Activated naive CD8-positive, alpha-beta T cell treated with anti-CD3 and anti-CD28 coated beads for 36 hours (primary cell): ENCODE results near the gene PTPRM. TPM values are rescaled to one million over a fixed set of nuclear protein-coding genes. Genes with fewer than 3 reads are reported as not detected.

Experiments
- DNase-seq: peaks from one replicate; pipeline ENCODE4 v3.0.0; 2021
- H3K27ac Mint-ChIP-seq: one replicate; pipeline ENCODE4 v1.8.0; 2022; ENCODE audit warnings: mild to moderate bottlenecking, moderate library complexity, mixed read lengths
- H3K27me3 Mint-ChIP-seq: one replicate; pipeline ENCODE4 v1.8.0; 2022; ENCODE audit warnings: mild to moderate bottlenecking, mixed read lengths
- H3K36me3 Mint-ChIP-seq: one replicate; pipeline ENCODE4 v1.8.0; 2021; ENCODE audit warnings: mild to moderate bottlenecking, mixed read lengths
- H3K4me1 Mint-ChIP-seq: one replicate; pipeline ENCODE4 v1.8.0; 2021; ENCODE audit warnings: mixed read lengths
- H3K4me3 Mint-ChIP-seq: one replicate; pipeline ENCODE4 v1.8.0; 2022; ENCODE audit warnings: mild to moderate bottlenecking, moderate library complexity, mixed read lengths
- H3K9me3 Mint-ChIP-seq: one replicate; pipeline ENCODE4 v1.8.0; 2022; ENCODE audit warnings: mixed read lengths
- total RNA-seq, 2 experiments: library from RNA; stranded (reverse); gene quantifications; one replicate each; pipeline ENCODE4 v1.2.3, GENCODE V29; 2021

The PTPRM gene
- total RNA-seq, 2 experiments from 2014 or later, result 0.22 to 0.52 TPM

GRCh38 chr18:7900091-7900490 lies 333.0 kb downstream of the PTPRM start:
- Mint-ChIP-seq H3K27ac (no peak overlapping the region), H3K4me1 (no peaks in the 10 kb centered on the region), H3K9me3 (no peaks in the 10 kb centered on the region), H3K36me3 (no peaks in the 10 kb centered on the region), H3K27me3 (no peaks in the 10 kb centered on the region), H3K4me3 (no peak overlapping the region)
- no peak for DNase-seq

DNA sequence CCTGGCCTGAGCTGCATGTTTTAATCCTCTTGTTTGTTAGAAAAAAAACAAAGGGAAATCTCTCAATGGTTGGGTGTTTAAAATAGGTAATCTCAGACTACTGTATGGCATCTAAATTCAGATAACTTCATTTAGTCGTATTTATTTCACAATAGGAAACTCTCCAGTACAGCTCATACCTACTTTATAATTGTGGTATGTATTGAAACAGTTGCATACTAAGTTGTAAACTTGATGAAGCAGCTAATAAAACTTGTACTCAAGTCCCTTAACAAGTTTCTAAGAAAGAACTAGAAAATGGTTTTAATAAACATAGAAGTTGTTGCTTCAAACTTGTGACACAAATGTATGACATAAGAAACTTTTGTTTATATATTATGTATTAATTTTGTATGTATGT lies 334.5 kb downstream of the PTPRM start:
- no peak overlapping the region for H3K27ac Mint-ChIP-seq
- H3K27me3 Mint-ChIP-seq, result no peaks in the 10 kb centered on the region
- H3K9me3 Mint-ChIP-seq, result no peaks in the 10 kb centered on the region
- no peak for DNase-seq
- H3K4me1 Mint-ChIP-seq, result no peaks in the 10 kb centered on the region
- no peak overlapping the region for H3K4me3 Mint-ChIP-seq
- H3K36me3 Mint-ChIP-seq, result no peaks in the 10 kb centered on the region

GRCh38 chr18:7902399-7902839 lies 335.3 kb downstream of the PTPRM start:
- DNase-seq, result no peak
- H3K9me3 Mint-ChIP-seq, result no peaks in the 10 kb centered on the region
- H3K36me3 Mint-ChIP-seq, result no peaks in the 10 kb centered on the region
- H3K27me3 Mint-ChIP-seq, result no peaks in the 10 kb centered on the region
- H3K27ac Mint-ChIP-seq, result no peak overlapping the region
- no peaks in the 10 kb centered on the region for H3K4me1 Mint-ChIP-seq
- no peak overlapping the region for H3K4me3 Mint-ChIP-seq

GRCh38 chr18:7904529-7904928 lies 337.4 kb downstream of the PTPRM start:
- no peak overlapping the region for H3K27ac Mint-ChIP-seq
- H3K27me3 Mint-ChIP-seq, result no peaks in the 10 kb centered on the region
- no peak for DNase-seq
- no peaks in the 10 kb centered on the region for H3K4me1 Mint-ChIP-seq
- H3K4me3 Mint-ChIP-seq, result no peak overlapping the region
- H3K9me3 Mint-ChIP-seq, result no peaks in the 10 kb centered on the region
- no peaks in the 10 kb centered on the region for H3K36me3 Mint-ChIP-seq

- Mint-ChIP-seq H3K27me3 (no peaks in the 10 kb centered on the region), H3K9me3 (no peaks in the 10 kb centered on the region), H3K27ac (no peak overlapping the region), H3K36me3 (no peaks in the 10 kb centered on the region), H3K4me1 (no peaks in the 10 kb centered on the region), H3K4me3 (no peak overlapping the region)
- DNase-seq, result no peak
These were observed 341.7 kb downstream of the PTPRM start for GRCh38 chr18:7908681-7909299.

GRCh38 chr18:7914834-7915670 lies 347.9 kb downstream of the PTPRM start:
- Mint-ChIP-seq H3K9me3 (peaks cover 2% of the 10 kb centered on the region), H3K27ac (no peak overlapping the region), H3K27me3 (no peaks in the 10 kb centered on the region), H3K4me1 (no peaks in the 10 kb centered on the region), H3K4me3 (no peak overlapping the region), H3K36me3 (no peaks in the 10 kb centered on the region)
- no peak for DNase-seq

DNA sequence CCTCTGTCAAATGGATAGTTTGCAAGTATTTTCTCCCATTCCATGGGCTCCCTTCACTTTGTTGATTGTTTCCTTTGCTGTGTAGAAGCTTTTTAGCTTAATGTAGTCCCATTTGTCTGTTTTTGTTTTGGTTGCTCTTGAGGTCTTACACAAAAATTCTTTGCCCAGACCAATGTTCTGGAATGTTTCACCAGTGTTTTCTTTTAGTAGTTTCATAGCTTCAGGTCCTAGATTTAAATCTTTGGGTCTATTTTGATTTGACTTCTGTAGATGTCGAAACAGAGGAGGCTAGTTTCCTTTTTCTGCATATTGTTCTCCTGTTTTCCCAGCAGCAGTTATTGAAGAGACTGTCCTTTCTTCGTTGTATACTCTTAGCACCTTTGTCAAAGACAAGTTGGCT lies 351.6 kb downstream of the PTPRM start:
- no peaks in the 10 kb centered on the region for H3K27me3 Mint-ChIP-seq
- H3K36me3 Mint-ChIP-seq, result no peaks in the 10 kb centered on the region
- DNase-seq, result no peak
- H3K4me1 Mint-ChIP-seq, result no peaks in the 10 kb centered on the region
- peaks cover 2% of the 10 kb centered on the region for H3K9me3 Mint-ChIP-seq
- H3K4me3 Mint-ChIP-seq, result no peak overlapping the region
- no peak overlapping the region for H3K27ac Mint-ChIP-seq

DNA sequence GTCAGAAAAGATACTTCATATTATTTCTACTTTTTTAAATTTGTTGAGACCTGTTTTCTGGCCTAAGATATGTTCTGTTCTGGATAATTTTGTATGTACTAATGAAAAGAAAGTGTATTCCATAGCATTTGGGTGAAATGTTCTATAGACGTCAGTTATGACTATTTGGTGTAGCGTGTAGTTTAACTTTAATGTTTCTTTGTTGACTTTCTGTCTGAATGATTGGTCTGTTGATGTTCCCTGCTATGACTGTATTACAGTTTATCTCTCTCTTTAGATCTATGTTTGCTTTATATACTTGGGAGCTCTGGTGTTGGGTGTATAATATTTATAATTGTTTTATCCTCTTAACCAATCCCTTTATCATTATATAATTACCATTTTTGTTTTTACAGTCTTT lies 352.4 kb downstream of the PTPRM start:
- Mint-ChIP-seq H3K27ac (no peak overlapping the region), H3K27me3 (no peaks in the 10 kb centered on the region), H3K9me3 (peaks cover 2% of the 10 kb centered on the region), H3K4me3 (no peak overlapping the region), H3K4me1 (no peaks in the 10 kb centered on the region), H3K36me3 (no peaks in the 10 kb centered on the region)
- no peak for DNase-seq

DNA sequence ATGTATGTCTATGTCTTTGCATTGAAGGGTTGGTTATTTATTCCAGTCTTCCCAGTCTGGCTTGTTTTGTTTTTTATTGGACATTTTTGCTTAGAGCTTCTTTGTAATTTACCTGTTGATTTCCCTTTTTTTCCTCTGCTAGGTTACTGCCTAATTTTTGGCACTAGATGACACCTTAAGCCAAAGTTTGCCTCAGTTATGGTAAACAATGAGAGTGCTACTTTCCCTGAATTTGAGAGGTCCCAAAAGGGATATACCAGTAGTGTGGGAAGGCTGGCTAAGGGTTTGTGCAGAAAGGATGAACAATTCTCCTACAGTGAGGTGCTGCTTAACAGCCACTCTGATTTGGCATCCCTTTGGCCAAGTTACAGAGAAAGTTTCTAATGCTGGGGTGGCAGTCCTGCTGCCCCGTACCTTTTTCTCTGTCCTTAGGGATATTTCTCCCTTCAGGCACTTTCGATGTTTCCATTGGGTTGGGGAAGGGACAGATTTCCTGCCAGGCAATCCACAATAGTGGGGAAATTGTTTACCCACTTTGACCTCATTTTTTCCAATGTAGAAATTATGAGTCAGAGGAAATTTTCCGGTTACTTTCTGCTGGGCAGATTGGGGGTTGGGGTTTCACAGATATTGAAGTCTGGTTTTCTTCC lies 354.9 kb downstream of the PTPRM start:
- Mint-ChIP-seq H3K36me3 (no peaks in the 10 kb centered on the region), H3K27me3 (no peaks in the 10 kb centered on the region), H3K4me3 (no peak overlapping the region), H3K9me3 (peaks cover 2% of the 10 kb centered on the region), H3K27ac (no peak overlapping the region), H3K4me1 (no peaks in the 10 kb centered on the region)
- no peak for DNase-seq

GRCh38 chr18:7923105-7923504 lies 356.0 kb downstream of the PTPRM start:
- Mint-ChIP-seq H3K4me1 (no peaks in the 10 kb centered on the region), H3K4me3 (no peak overlapping the region), H3K27ac (no peak overlapping the region), H3K36me3 (no peaks in the 10 kb centered on the region), H3K9me3 (peaks cover 2% of the 10 kb centered on the region), H3K27me3 (no peaks in the 10 kb centered on the region)
- no peak for DNase-seq

DNA sequence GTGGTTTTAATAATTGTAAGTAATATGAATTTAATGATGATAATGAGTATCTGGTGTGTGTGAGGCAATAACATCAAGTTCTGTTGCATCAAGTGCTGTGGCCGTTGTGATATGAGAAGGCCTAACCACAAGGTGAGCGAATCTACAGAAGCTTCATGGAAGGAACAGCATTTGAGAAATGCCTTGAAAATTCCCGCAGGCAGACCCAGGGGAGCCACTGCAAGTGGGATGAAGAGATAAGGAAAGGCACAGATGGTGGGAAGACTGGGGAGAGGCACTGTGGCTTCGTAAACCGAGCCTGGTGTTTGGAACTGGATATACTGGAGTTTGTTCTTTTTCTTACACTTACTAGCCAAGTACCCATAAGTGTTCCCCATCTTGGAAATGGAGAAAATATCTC lies 357.5 kb downstream of the PTPRM start:
- Mint-ChIP-seq H3K27ac (no peak overlapping the region), H3K9me3 (no peaks in the 10 kb centered on the region), H3K36me3 (no peaks in the 10 kb centered on the region), H3K27me3 (no peaks in the 10 kb centered on the region), H3K4me1 (no peaks in the 10 kb centered on the region), H3K4me3 (no peak overlapping the region)
- no peak for DNase-seq

- H3K9me3 Mint-ChIP-seq, result no peaks in the 10 kb centered on the region
- no peak overlapping the region for H3K4me3 Mint-ChIP-seq
- H3K27ac Mint-ChIP-seq, result no peak overlapping the region
- no peaks in the 10 kb centered on the region for H3K36me3 Mint-ChIP-seq
- no peak for DNase-seq
- H3K4me1 Mint-ChIP-seq, result no peaks in the 10 kb centered on the region
- no peaks in the 10 kb centered on the region for H3K27me3 Mint-ChIP-seq
These were observed 359.4 kb downstream of the PTPRM start for GRCh38 chr18:7926526-7926925.

- Mint-ChIP-seq H3K27ac (no peak overlapping the region), H3K9me3 (no peaks in the 10 kb centered on the region), H3K36me3 (no peaks in the 10 kb centered on the region), H3K4me3 (no peak overlapping the region), H3K4me1 (no peaks in the 10 kb centered on the region), H3K27me3 (no peaks in the 10 kb centered on the region)
- DNase-seq, result no peak
These were observed 360.0 kb downstream of the PTPRM start for GRCh38 chr18:7927119-7927518.

DNA sequence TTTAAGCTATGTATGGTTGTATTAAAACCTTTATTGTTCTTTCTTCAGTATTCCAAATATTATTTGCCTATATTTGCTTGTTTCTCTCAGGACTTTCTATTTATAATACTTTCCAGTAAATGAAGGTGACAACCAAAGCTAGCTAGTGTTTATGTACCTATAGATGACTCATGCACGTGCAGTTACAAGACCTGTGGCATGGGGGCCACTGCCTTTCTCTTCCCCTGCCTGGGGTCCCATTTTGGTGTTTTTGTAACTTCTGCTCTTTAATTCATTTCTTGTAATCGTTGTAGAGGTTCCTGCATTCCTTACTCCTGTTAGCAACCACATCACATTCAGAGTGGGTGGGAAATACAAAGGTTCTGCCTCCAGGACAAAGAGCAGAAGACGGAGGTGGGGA lies 364.6 kb downstream of the PTPRM start:
- H3K4me3 Mint-ChIP-seq, result no peak overlapping the region
- DNase-seq, result no peak
- no peak overlapping the region for H3K27ac Mint-ChIP-seq
- H3K27me3 Mint-ChIP-seq, result no peaks in the 10 kb centered on the region
- no peaks in the 10 kb centered on the region for H3K36me3 Mint-ChIP-seq
- H3K9me3 Mint-ChIP-seq, result no peaks in the 10 kb centered on the region
- no peaks in the 10 kb centered on the region for H3K4me1 Mint-ChIP-seq

- no peaks in the 10 kb centered on the region for H3K27me3 Mint-ChIP-seq
- H3K4me1 Mint-ChIP-seq, result no peaks in the 10 kb centered on the region
- no peak for DNase-seq
- no peaks in the 10 kb centered on the region for H3K9me3 Mint-ChIP-seq
- no peak overlapping the region for H3K4me3 Mint-ChIP-seq
- no peaks in the 10 kb centered on the region for H3K36me3 Mint-ChIP-seq
- no peak overlapping the region for H3K27ac Mint-ChIP-seq
These were observed 370.2 kb downstream of the PTPRM start for GRCh38 chr18:7937268-7937667.
